Adipose tissue (tissue), 3 donors: Measurements from ENCODE around the gene GPR151. TPM values are rescaled to one million over a fixed set of nuclear protein-coding genes. Genes with fewer than 3 reads are reported as not detected.

ENCODE experiments used
- H3K27ac ChIP-seq: one replicate; pipeline ENCODE4 v1.5.1; 2013; ENCODE audit warnings: low read depth, low read length
- WGBS, 3 donors: extraction: QIAGEN DNeasy Blood & Tissue Kit; methylation state at CpG; one replicate each; pipeline ENCODE4 v1.1.7; 2013; 5-methylcytosine and 5-hydroxymethylcytosine counted together
- polyA plus RNA-seq, 3 donors: library from polyadenylated mRNA; stranded (reverse); fragments of 200-250 nt; gene quantifications; one replicate each; pipeline ENCODE4 v1.2.3, GENCODE V29; 2013
- donor health status: healthy with polysubstance abuse.
- donor health status: Bipolar disorder and iron deficiency.
- donor health status: healthy.

GPR151 gene
- polyA plus RNA-seq, 3 donors: not detected

DNA sequence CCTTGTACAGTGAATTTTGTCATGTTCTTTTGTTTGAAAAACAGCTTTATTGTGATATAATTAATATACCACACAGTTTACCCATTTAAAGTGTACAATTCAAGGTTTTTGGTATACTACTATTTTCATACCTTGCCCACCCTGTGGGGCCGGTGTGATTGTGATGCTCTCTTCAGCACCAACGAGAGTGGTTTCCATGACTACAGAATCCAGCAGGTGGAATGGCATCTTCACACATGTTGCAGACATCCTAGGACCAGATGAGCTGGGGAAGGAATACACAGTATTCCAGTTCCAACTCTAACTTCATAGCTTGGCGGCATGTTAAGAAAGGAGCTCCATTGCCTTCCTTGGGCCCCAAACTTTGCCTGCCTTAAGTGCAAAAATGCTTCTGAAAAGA lies 7.7 kb upstream of the GPR151 start:
- WGBS, 3 donors: 70 to 84% (median 81%) methylated on average over 3 of the region's 3 CpGs

DNA sequence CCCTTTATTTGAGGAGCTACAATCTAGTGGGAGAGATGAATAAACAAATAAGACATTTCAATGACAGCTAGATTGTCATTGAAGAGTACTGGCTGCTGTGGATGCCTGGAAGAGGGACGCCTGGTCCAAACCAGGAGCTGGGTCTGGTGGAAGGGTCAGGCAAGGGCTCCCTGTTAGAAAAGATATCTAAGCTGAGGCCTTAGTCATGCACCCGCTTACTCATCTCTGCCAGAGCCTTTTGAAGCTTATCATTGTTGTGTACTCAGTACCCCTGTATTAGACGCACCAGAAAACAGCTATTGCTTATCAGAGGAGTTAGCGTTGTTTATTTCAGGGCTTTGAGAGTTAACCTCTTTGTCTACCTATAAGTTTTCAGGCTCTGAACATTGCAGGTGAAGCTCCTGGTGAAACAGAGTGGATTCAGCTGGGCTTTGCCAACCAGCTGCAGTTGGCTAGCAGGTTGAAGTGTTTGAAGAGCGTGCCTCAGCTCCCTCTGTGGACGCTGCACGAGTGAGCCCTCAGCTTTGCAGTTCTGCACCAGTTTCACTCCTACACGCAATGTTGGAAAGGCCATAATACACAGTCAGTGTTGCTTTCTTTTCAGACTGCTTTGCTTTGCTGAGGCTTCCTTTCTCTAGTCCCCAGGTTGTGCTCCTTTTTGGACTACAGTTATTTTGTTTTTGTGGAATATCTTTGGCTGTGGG lies 5.6 kb upstream of the GPR151 start:
- no peak overlapping the region for H3K27ac ChIP-seq
- WGBS, 3 donors: 48 to 71% (median 62%) methylated on average over 8 of the region's 8 CpGs

More for the DNA sequence above, 7.7 kb upstream of the GPR151 start:
- no peak overlapping the region for H3K27ac ChIP-seq

DNA sequence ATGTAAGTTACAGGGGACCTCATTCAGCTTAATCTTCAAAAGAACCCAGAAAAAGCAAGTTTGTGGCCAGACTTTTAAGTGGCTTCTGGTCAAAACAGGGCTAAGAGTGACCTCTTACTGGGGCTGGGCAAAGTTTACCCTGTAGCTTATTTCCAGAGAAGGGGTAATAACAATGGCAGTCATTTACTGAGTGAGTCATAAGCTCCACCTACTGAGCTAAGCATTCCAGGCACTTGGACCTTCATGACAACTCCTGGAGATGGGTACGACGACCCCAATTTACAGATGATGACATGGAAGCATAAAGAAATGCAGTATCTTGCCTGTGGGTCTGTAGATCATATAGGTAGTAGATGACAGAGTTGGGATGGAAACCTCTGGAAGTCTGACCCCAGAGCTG lies 4.7 kb upstream of the GPR151 start:
- 57 to 89% (median 79%) methylated on average over 2 of the region's 2 CpGs for WGBS, 3 donors
- no peak overlapping the region for H3K27ac ChIP-seq

DNA sequence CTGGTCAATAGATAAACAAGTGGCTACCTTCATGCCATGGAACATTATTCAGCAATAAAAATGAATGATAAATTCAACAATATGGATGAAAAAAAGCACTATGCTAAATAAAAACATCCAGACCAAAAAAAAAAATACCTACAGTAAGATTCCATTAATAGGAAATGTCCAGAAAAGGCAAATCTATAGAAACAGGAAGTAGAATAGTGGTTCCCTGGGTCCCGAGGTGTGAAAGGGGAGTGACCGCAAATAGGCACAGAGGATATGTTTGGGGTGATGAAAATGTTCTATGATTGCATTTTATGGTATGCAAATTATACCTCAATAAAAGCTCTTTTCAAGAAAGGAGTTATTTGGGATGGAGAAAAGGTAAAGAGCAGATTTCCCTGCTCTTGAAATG lies 3.6 kb upstream of the GPR151 start:
- H3K27ac ChIP-seq: no peak overlapping the region
- 56 to 73% (median 70%) methylated on average over 2 of the region's 2 CpGs for WGBS, 3 donors

DNA sequence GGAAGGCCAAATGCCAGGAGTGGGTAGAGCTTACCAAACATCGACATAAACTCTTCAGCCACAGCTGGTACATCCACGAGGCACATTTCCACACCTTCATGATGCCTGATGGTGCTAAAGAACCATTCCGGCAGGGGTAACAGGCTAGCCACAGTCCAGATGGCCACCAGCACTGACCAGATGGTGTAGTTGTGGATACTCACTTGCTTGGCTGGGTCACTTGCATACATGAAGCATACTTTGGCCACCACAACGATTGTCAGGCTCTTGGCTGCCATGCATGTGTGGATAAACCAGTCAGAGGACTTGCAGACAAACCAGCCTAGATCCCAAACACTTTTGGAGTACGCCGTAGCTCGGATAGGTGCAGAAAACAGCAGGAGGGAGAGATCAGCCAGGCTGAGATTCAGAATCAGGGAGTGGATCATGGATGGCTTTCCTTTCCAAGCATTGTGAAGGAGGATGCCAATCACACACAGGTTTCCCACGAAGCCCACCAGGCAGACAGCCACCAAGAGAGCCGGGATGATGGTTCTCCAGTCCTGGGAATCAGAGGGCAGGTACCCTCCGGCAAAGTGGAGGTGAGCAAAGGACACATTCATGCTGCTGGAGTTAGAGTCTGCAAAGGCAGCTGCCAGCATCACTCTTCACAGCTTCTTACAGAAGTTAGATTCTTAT lies 378 bp downstream of the GPR151 start:
- WGBS, 3 donors: 77 to 87% (median 87%) methylated on average over 10 of the region's 10 CpGs
- H3K27ac ChIP-seq: no peak overlapping the region

DNA sequence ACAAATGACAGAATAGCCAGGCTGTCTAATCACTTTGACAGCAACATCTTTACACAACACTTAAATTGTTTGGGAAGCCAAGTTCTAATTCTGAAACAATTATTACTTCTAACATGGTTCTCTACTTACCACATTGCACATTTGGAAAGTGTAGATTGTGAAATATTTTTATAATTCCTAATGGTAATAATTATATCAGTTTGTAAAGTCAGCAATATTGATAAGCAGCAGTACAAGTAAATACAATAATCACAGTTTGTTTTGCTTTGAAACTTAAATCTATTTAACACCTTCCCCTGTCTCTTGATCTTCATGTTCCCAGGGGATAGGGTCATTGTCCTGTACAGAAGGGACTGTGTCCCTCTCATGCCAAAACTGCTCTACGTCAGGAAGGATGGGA lies 1.4 kb downstream of the GPR151 start:
- H3K27ac ChIP-seq: no peak overlapping the region
- 82 to 95% (median 93%) methylated on average over 1 of the region's 1 CpG for WGBS, 3 donors

DNA sequence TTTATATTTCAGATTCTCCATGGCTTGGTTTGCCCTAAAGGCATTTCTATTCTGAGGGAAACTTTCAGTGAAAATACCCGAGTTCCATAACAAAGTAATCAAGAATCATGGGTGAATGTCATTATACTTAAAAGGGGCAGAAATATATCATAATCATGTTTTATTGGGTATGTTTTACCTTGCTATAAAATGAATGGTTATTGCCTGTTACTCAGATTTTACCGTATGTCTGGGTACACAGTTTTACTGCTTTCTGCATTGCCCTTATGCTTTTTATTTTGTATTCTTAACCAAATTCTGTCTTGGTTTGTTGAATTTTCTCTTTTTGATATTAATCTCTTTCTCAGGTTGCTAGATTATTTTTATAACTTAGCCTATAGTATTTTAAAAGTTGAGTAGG lies 2.5 kb downstream of the GPR151 start:
- no peak overlapping the region for H3K27ac ChIP-seq
- 86 to 96% (median 94%) methylated on average over 2 of the region's 2 CpGs for WGBS, 3 donors

DNA sequence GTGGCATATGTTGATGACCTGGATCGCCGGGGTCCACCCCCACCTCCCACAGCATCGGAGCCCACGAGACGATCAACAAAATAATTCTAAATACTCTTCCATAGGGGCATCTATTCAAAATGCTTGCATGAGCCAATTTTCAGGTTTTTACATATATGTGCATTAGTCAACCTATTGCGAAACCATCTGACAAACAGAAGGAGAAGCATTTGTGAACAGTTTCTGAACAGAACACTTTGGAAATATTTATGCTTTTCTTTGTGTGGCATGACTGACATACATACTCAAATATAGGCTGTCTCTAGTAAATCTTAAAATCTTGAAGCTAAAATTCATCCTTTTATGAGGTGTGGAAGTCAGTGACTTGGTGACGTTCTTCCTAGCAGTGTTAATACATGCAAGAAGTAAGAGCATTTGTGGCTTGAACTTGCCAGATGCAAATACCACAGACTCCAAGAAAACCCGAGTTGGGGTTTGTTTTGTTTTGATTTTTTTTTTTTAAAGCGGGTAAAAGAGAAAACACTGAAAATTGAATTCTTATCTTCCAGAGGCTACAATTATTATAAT lies 5.3 kb downstream of the GPR151 start:
- 90 to 93% (median 91%) methylated on average over 9 of the region's 9 CpGs for WGBS, 3 donors
- no peak overlapping the region for H3K27ac ChIP-seq

DNA sequence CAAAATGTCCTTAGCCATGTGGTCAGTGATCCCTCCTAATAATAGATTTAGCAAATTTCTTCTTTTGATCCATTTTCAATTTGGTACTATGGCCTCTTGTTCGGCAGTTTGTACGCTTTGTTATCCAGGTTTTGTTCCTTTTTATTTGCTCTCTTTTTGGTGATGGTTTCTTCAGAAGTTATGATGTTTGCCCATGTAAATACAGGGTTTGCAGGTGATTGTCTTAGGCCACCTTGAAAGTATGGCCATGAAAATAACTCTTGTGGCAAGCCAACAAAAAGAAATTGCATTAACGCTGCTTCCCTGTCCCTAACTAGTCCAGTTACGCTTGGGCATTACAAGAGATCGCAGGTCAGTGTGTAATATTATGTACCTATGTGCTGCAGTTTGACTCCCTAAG lies 8.6 kb downstream of the GPR151 start:
- WGBS, 3 donors: 91 to 97% (median 96%) methylated on average over 5 of the region's 5 CpGs
- no peak overlapping the region for H3K27ac ChIP-seq

DNA sequence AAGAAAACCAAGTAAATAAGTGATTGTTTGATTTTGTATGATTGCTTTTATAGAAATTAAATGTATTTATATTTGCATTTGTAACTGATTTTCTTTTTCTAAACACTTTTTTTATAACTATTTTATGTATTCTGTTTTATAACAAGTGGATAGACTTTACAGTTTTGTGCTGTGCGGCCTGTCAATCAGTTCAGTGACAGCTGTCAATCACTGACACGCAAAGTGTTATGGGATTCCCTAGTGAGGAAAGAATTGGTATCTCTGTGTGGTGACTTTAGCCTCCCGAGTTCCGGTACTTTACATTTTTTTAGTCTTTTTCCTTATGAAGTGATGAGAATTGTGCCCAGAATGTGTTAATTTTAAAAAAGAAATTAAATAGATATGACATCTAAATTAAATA lies 16.3 kb downstream of the GPR151 start:
- 95 to 99% (median 97%) methylated on average over 4 of the region's 4 CpGs for WGBS, 3 donors

DNA sequence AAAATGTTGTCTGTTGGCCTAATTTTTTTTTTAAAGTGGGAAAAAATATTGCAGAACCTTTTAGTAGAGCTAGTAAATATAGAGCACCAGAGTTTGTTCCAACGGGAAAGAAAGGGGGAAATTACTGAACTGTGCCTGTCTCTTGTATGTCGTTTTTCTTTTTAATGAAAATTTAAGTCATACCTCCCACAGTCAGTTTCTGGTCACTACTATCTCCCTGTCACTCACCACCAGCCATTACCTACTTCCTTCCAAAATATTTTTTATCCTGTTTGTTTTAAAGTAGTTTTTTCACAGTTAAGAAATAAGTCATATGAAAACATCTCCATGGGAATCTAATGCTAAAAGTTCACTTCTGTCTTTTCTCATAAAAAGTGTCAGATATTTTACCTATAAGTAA lies 21.3 kb downstream of the GPR151 start:
- WGBS, 3 donors: 57 to 81% (median 69%) methylated on average over 2 of the region's 2 CpGs
- no peak overlapping the region for H3K27ac ChIP-seq

More for the DNA sequence above, 16.3 kb downstream of the GPR151 start:
- no peak overlapping the region for H3K27ac ChIP-seq

DNA sequence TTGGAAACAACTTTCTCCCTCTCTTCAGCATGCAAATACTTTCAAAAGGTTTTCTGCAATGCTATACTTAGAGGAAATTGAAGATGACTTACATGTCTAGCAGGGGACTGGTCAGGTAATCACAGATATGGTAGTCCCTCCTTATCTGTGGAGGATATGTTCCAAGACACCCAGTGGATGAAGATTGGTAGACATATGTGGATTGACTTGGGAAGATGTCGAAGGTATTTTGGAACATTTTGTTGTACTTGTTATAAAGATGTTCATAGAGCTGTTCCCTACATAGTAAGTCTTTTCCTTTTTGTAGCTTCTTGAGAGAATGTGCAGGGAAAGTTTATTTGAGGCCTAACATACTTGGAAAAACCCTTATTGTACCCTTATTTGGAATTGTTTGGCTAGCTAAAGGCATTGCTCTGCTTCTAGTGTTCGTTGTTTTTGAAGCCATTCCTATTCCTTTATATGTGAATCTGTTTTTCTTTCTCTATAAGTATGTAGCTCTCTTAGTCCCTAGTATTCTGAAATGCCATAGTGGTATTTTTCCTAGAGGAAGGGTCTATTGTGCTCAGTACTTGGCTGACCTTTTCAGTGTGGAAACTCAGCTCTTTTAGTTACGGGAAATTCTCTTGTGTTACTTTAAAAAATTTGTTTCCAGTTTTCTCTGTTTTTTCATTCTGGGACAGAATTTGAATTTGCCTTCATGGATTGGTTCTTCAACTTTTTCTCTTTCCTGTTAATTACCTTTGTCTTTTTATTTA lies 25.7 kb downstream of the GPR151 start:
- no peak overlapping the region for H3K27ac ChIP-seq

DNA sequence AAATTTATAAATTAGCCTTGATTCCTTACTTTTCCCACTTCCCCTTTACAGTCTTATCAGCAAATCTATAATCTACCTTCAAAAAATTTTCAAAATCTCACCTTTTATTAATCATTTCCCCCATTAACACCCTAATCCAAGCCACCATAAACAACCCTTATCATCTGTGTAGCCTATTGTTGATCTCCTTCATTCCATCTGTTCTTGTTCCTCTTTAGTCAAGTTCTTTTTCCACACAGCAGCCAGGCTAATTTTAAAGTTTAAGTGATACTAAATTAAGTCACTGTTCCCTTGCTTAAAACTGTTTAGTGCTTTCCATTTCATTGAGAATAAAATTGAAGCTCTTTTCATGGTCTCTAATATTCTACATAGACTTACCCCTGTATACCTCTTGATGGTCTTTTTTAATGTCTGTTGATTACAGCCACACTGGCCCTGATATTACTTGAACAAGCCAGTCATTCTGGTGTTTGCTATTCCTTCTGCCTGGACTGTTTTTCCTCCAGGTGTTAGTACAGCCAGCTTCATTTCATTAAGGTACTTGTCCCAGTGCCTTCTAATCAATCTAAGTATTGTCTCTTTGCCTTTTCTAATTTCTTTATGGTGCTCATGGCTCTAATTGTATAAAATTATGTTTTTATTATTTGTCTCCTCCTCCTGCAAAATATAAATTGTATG lies 31.1 kb downstream of the GPR151 start:
- H3K27ac ChIP-seq: no peak overlapping the region

More for the DNA sequence above, 25.7 kb downstream of the GPR151 start:
- WGBS, 3 donors: 87 to 95% (median 87%) methylated on average over 3 of the region's 3 CpGs

DNA sequence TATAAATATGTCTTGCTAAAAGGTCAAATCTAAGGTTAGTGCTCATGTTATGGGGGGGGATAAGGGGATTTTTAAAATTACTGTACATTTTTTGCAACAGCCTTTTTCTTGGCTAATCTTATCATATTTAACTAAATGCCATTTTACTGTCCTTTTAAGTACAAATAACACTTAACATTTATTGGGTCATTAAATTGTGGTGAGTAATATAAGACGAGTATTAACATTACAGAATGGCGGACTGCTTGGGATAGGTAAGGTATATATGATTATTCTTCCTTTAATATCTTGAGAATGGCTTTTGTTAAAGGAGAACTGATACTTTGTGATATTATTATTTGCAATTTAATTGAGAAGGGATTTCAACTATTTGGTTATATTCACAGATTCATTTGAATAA lies 33.2 kb downstream of the GPR151 start:
- 96 to 97% (median 96%) methylated on average over 2 of the region's 2 CpGs for WGBS, 3 donors

DNA sequence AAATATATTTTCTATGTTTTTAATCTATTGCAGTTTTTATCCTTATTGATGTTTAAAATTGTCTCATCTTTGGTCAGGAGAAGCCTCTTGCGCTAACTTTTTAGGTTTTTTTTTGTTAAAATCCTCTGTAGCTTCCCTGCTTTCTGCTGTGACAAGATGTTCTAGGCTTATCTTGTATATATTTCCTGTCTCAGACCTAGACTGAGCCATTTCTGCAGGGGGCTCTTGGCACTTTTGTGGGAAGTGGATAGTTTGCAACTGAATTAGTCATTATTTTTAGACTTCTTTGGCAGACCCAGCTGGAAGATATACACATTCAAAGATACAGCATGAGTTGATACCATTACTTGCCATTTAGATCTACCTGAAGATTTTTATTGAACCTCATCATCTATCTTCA lies 40.1 kb downstream of the GPR151 start:
- no peak overlapping the region for H3K27ac ChIP-seq
- WGBS, 3 donors: 96 to 100% (median 98%) methylated on average over 1 of the region's 1 CpG

More for the DNA sequence above, 33.2 kb downstream of the GPR151 start:
- no peak overlapping the region for H3K27ac ChIP-seq

DNA sequence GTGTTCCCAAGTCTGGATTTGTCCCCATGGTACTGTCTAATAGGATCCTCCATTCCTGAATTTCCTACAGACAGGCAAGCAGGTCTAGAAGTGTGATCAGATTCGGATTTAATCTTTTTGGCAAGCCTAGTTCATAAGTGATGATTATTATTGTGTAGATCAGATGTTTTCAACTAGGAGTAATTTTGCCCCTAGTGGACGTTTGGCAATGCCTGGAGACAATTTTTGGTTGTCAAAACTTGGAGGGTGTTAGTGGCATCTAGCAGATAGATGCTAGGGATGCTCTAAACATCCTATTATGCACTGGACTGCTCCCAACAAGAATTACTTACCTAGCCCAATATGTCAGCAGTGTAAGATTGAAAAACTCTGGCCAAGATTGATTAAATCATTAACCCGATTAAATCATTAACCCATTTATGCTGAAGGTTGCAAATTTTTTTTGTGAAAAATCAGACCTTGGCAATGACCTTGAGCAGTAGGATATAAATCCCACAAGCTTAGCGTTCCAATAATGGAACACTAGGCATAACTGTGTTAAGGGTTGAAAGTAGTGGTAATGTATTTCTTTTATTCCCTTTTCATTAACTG lies 40.7 kb downstream of the GPR151 start:
- no peak overlapping the region for H3K27ac ChIP-seq
- WGBS, 3 donors: 61 to 89% (median 87%) methylated on average over 4 of the region's 4 CpGs

DNA sequence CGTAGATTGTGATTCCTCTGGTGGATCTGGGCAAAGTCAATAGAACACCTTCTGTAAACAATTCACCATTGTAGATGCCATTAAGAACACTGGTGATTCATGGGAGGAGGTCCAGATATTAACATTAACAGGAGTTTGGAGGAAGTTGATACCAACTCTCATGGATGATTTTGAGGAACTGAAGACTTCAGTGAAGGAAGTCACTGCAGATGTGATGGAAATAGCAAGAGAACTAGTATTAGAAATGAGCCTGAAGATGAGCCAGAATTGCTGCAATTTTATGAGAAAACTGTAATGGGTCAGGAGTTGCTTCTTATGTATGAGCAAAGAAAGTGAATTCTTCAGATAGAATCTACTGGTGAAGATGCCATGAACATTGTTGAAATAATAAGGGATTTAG lies 41.9 kb downstream of the GPR151 start:
- WGBS, 3 donors: 82 to 100% (median 95%) methylated on average over 1 of the region's 1 CpG
- H3K27ac ChIP-seq: no peak overlapping the region

DNA sequence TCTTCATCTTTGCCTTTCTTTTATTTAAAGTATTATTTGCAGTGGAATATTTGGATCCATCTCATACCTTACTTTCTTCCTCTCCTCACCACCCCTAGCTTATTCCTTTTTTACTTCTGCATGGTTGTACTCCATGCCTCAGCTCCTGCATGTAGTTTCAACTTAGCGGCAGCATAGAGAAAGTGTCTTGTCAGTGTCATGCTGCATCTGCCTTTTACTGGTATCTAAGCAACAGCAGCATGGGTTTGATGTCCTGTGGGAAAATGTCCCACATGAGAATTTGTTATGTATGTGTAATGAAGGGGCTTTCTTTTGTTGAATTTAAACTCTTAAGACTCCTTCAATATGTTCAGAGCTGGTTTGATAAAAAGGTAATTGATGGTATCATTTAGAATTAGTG lies 48.2 kb downstream of the GPR151 start:
- WGBS, 3 donors: 91 to 100% (median 98%) methylated on average over 1 of the region's 1 CpG
- no peak overlapping the region for H3K27ac ChIP-seq
